Esophagus muscularis mucosa (tissue), 4 donors: Measurements from ENCODE around the gene CEP89. TPM values are rescaled to one million over a fixed set of nuclear protein-coding genes. Genes with fewer than 3 reads are reported as not detected.
"Not testable (repeated sequence)": the region's sequence is repeated elsewhere in the genome, so short reads cannot be mapped to it uniquely, and the experiment has no call there.

Source experiments
- DNase-seq: peaks from one replicate; pipeline ENCODE4 v3.0.0-alpha.2; 2017; ENCODE audit errors: extremely low spot score
- H3K27ac ChIP-seq, 4 donors: fragments of 200-600 bp; sonication (generic); replicated peaks in 1 of 4; 1 replicate in 3 of 4; 2 replicates in 1 of 4; pipeline ENCODE4 v1.5.1; 2016 to 2019; ENCODE audit warnings: mild to moderate bottlenecking in 1 of 4
- H3K27me3 ChIP-seq, 4 donors: fragments of 200-600 bp; sonication (generic); one replicate each; pipeline versions ENCODE4 v1.5.1 to v1.6.0; 2016 to 2019
- H3K36me3 ChIP-seq, 4 donors: fragments of 200-600 bp; sonication (generic); one replicate each; pipeline ENCODE4 v1.5.1; 2016 to 2019
- H3K4me1 ChIP-seq, 4 donors: fragments of 200-600 bp; sonication (generic); one replicate each; pipeline ENCODE4 v1.5.1; 2016 to 2019
- H3K4me3 ChIP-seq, 4 donors: fragments of 200-600 bp; sonication (generic); 1 replicate in 2 of 4; 2 replicates in 2 of 4; pipeline ENCODE4 v1.5.1; 2016 to 2019; ENCODE audit warnings: mild to moderate bottlenecking in 4 of 4, moderate library complexity in 1 of 4
- H3K9me3 ChIP-seq, 4 donors: fragments of 200-600 bp; sonication (generic); 1 replicate in 3 of 4; 2 replicates in 1 of 4; pipeline ENCODE4 v1.5.1; 2016 to 2019
- CTCF ChIP-seq, 3 experiments: fragments of 200-600 bp in 2 of 3; fragments of 450-650 bp in 1 of 3; sonication (generic) in 2 of 3; IDR thresholded peaks; one replicate each; pipeline ENCODE4 v1.5.1; 2017 to 2019; ENCODE audit warnings: antibody characterized with exemption in 3 of 3, mild to moderate bottlenecking in 2 of 3, moderate library complexity in 1 of 3
- EP300 ChIP-seq: sonication (generic); formaldehyde crosslinking; IDR thresholded peaks from one replicate; pipeline ENCODE4 v1.6.1; 2017; ENCODE audit warnings: antibody characterized with exemption
- POLR2A ChIP-seq: fragments of 450-650 bp; IDR thresholded peaks from one replicate; pipeline ENCODE4 v1.6.1; 2017; ENCODE audit warnings: antibody characterized with exemption, moderate library complexity, mild to moderate bottlenecking, low read depth
- POLR2AphosphoS5 ChIP-seq, 2 donors: sonication (generic); formaldehyde crosslinking; IDR thresholded peaks; one replicate each; pipeline ENCODE4 v1.6.1; 2017; ENCODE audit warnings: antibody characterized with exemption in 2 of 2
- WGBS: methylation state at CpG from one replicate; pipeline ENCODE4 v1.1.5; 2018; 5-methylcytosine and 5-hydroxymethylcytosine counted together
- intact Hi-C: fragments of 100-400 bp; cut with DNase I; formaldehyde crosslinking; loops from one replicate; pipeline ENCODE4 v1.15.1; 2023
- total RNA-seq, 4 donors: library from RNA; depleted of rRNA; stranded (reverse); fragments of >200 nt; gene quantifications; one replicate each; pipeline versions ENCODE4 v1.1.0 to v1.2.1, GENCODE V29; 2016

The CEP89 gene
- total RNA-seq, 4 donors from 2014 or later, result 9.1 to 20.4 (median 18.4) TPM

- TF ChIP-seq POLR2A, result no peak
- no peak for TF ChIP-seq POLR2AphosphoS5 (IDR thresholded peaks at IDR 0.05)
- TF ChIP-seq EP300, result no peak
- TF ChIP-seq CTCF (IDR thresholded peaks at IDR 0.05), result no peak
- no peaks in the 10 kb centered on the region for H3K9me3 ChIP-seq
- WGBS, result 91% methylated on average over 17 of the region's 19 CpGs
- H3K36me3 ChIP-seq, result no peaks in the 10 kb centered on the region
- no peaks in the 10 kb centered on the region for H3K4me1 ChIP-seq
- H3K27me3 ChIP-seq, result no peaks in the 10 kb centered on the region
- no peak for DNase-seq
- intact Hi-C loops, result no loop called here
- no peak overlapping the region for H3K27ac ChIP-seq
- no peak overlapping the region for H3K4me3 ChIP-seq
These were observed 112.2 kb downstream of the CEP89 start for GRCh38 chr19:32859591-32859990.

- Histone ChIP-seq H3K4me3 (no peak overlapping the region), H3K36me3 (no peaks in the 10 kb centered on the region), H3K27ac (no peak overlapping the region), H3K9me3 (no peaks in the 10 kb centered on the region), H3K27me3 (no peaks in the 10 kb centered on the region), H3K4me1 (no peaks in the 10 kb centered on the region)
- TF ChIP-seq POLR2AphosphoS5 (IDR thresholded peaks at IDR 0.05) (no peak), CTCF (IDR thresholded peaks at IDR 0.05) (no peak), POLR2A (no peak), EP300 (no peak)
- WGBS, result 92% methylated on average over 10 of the region's 10 CpGs
- no peak for DNase-seq
- intact Hi-C loops, result no loop called here
These were observed 113.2 kb downstream of the CEP89 start for GRCh38 chr19:32858559-32858958.

- Histone ChIP-seq H3K27ac (no peak overlapping the region), H3K4me1 (no peaks in the 10 kb centered on the region), H3K9me3 (no peaks in the 10 kb centered on the region), H3K36me3 (no peaks in the 10 kb centered on the region), H3K27me3 (no peaks in the 10 kb centered on the region), H3K4me3 (no peak overlapping the region)
- TF ChIP-seq EP300 (no peak), POLR2A (no peak)
- intact Hi-C loops, result no loop called here
- WGBS, result 93% methylated on average over 12 of the region's 13 CpGs
- DNase-seq, result no peak
These were observed 113.6 kb downstream of the CEP89 start for GRCh38 chr19:32858155-32858554.

- intact Hi-C loops, result no loop called here
- WGBS, result 68% methylated on average over 5 of the region's 5 CpGs
- Histone ChIP-seq H3K9me3 (no peaks in the 10 kb centered on the region), H3K4me1 (no peaks in the 10 kb centered on the region), H3K27me3 (no peaks in the 10 kb centered on the region), H3K36me3 (no peaks in the 10 kb centered on the region), H3K4me3 (no peak overlapping the region), H3K27ac (no peak overlapping the region)
- DNase-seq, result no peak
- TF ChIP-seq POLR2AphosphoS5 (IDR thresholded peaks at IDR 0.05) (no peak), POLR2A (no peak)
These were observed 114.2 kb downstream of the CEP89 start for GRCh38 chr19:32857584-32857983.

DNA sequence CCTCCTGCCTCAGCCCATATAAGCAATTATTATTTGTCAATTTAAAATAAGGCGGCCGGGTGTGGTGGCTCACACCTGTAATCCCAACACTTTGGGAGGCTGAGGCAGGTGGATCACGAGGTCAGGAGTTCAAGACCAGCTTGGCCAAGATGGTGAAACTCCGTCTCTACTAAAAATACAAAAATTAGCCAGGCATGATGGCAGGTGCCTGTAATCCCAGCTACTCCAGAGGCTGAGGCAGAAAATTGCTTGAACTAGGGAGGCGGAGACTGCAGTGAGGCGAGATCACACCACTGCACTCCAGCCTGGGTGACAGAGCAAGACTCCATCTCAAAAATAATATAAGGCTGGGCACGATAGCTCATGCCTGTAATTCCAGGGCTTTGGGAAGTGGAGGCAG, 114.9 kb downstream of the CEP89 start:
- H3K4me1 ChIP-seq, H3K4me3 ChIP-seq, H3K27me3 ChIP-seq, H3K9me3 ChIP-seq, H3K36me3 ChIP-seq, DNase-seq, H3K27ac ChIP-seq, intact Hi-C loops: not testable (repeated sequence)
- WGBS, result 93% methylated on average over 7 of the region's 7 CpGs

GRCh38 chr19:32852216-32852615, 119.5 kb downstream of the CEP89 start:
- Histone ChIP-seq H3K4me3 (no peak overlapping the region), H3K27ac (no peak overlapping the region), H3K9me3 (no peaks in the 10 kb centered on the region), H3K36me3 (no peaks in the 10 kb centered on the region), H3K4me1 (no peaks in the 10 kb centered on the region), H3K27me3 (no peaks in the 10 kb centered on the region)
- intact Hi-C loops, result no loop called here
- no peak for TF ChIP-seq EP300
- TF ChIP-seq POLR2AphosphoS5 (IDR thresholded peaks at IDR 0.05), result no peak
- no peak for TF ChIP-seq POLR2A
- no peak for TF ChIP-seq CTCF (IDR thresholded peaks at IDR 0.05)
- WGBS, result 90% methylated on average over 6 of the region's 6 CpGs
- DNase-seq, result no peak

DNA sequence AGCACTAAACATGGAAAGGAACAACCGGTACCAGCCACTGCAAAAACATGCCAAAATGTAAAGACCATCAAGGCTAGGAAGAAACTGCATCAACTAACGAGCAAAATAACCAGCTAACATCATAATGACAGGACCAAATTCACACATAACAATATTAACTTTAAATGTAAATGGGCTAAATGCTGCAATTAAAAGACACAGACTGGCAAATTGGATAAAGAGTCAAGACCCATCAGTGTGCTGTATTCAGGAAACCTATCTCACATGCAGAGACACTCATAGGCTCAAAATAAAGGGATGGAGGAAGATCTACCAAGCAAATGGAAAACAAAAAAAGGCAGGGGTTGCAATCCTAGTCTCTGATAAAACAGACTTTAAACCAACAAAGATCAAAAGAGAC, 123.7 kb downstream of the CEP89 start:
- H3K4me1 ChIP-seq, DNase-seq, intact Hi-C loops, H3K9me3 ChIP-seq, H3K27me3 ChIP-seq, H3K4me3 ChIP-seq, H3K36me3 ChIP-seq, H3K27ac ChIP-seq: not testable (repeated sequence)
- no CpG with 5 or more reads among the region's 2 CpGs for WGBS
